ENCODE measurements around the gene WDR64.
"Not testable (repeated sequence)": the region's sequence is repeated elsewhere in the genome, so short reads cannot be mapped to it uniquely, and the experiment has no call there.

Gene WDR64

DNA sequence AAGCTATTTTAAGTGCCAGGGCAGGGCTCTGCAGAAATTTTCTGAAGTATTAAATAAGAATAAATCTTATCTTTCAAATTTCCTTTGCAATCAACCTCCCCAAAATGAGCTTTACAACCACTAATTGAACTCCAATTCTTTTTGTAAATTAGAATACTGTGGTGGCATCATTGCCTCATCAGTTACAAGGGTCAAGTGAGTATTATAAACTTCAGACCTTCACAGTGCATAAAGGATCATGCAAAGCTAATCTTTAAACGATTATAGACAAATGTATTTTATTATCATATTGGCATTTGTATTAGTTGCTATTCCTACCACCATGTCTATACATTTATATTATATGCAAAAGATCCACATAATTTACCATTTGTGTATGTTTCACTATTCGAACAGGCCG, 19.1 kb upstream of the WDR64 start:
- DNase-seq: no peak

DNA sequence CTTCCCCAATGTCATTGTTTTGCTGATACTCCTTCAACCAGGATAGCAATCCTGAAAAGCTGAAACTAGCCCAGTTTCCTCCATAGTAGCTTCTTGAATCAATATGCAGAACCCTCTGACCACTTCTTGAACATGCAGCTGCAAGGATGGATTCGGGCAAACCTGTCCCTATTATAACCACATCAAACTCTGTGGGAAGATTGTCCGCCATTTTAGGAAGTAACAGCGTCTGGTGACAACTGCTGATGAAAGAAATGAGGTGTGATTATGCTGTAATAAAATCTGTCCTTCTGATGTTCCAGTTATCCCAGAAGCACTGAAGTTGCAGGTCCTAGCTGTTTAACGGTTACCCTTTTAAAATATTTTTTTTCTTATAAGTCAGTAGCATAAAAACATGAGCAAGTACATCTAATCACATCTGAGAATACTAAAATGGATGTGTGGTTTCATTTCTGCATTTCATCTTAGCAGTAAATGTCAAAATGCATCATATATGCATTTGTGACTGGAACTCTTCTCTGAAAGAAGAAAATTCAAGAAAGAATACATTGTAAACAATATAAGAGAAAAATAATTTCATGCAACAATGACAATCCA, 16.4 kb upstream of the WDR64 start:
- no peak for DNase-seq

DNA sequence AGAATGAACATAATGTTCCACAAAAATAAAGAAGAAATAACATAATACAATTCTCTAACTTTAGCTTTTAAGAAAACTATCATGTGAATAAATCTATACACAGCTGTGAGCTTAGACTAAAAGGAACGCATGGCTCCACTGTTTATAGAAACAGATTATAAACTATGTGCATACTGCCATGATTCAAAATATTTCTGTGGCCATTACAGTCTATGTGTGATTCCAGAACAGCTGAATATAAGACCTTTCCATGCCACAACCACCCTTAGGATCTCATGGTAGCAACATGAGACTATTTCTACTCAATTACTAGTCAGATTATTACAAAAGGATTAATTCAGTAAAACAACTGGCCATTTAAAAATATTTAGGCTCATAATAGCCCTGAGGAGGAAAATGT, 15.8 kb upstream of the WDR64 start:
- DNase-seq: no peak

DNA sequence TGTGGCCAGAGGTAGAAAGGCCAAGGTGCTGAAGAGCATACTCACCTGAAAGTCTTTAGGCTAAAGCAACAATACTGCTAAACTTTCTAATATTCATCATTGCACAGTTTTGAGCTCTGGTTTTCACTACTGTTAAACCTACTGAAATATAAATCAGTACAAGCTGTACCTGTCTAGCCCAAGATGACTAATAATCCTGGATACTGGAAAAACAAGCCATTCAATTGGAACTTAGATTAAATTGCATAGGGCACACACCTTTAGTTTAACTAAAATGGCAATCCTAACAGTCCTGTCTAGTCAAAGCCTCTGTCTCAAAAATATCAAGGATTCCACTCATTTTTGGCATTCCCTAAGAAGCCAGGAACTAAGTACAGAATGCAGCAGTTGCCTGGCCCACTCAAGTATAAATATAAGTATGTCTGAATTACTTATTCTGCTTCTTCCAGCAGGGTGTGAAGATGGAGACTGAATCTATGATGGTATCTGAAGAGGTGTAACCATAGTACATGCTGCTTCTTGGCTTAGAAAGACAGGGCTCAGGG, 15.0 kb upstream of the WDR64 start:
- no peak for DNase-seq

DNA sequence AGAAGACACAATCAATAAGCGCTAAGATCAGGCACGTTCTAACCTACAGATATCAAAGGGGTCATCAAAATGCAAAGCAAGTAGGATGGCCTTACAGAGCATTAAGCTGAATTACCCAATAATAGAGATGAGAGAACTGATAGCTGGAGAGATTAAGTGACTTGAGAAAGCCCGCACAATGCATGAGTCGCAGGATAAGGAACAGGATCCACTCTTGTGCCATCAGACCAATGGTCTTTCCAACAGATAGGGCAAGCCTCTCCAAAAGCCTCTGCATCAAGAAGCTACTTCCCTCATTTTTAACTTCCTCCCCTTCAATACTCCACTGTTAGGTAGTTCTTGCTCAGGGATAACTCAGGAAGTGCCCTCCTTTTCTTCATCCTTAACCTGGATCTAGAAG, 14.5 kb upstream of the WDR64 start:
- no peak for DNase-seq

DNA sequence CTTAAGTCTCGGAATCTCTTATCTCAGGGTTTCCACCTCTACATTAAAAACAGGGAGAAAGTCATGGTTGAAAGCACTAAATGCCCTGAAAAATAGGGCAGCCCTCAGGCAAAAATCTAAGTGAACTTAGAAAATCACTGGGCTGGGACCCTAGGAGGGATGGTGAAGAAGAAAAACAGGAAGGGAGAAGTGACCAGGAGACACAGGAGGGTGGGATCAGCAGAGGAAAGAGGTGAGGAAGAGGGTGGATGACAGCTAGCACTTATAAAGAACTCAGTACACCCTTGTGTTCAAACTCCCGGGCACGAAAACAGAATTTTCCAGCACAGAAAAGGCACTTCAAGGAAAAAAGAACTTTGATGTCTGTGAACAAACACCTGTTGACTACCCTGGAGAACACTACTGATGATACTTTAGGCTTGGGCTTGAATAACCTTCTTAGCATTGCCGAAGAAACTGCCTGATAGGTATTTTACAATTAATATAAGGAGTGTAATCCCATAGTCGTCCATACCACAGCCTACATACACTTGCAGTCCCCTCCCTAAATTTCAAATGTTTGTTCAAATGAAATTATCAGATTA, 13.9 kb upstream of the WDR64 start:
- no peak for DNase-seq

DNA sequence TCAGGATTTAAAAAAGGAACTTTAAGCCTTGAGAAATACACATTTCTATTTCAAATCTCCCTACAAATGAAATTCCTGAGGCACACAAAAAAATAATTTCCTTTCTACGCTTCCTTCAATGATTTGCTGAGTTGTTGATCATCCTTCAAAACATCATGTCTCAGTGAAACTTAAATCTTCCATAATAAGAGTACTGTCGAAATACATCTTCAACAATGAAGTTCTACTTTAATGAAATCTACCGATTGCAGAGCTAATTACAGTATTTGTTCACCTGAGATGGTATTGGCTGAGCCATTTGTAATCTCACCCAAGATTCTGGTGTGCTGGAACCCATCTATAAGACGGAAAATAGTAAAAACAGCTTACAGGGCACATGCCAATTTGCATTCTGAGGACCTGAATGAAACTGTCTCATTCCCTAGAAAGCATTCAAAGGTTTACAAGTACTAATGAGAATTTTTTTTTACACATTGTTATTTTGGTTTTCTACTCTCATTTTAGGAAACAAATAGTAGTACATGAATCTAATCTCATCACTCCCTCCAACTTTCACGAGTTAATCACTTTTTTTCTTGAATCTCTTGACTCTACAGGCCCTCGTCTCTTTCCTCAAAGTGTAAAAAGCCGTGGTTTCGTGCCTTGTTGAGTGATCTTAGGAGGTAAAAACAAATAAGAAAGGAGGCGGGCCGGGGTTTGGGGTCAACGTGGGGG, 13.0 kb upstream of the WDR64 start:
- DNase-seq: no peak

DNA sequence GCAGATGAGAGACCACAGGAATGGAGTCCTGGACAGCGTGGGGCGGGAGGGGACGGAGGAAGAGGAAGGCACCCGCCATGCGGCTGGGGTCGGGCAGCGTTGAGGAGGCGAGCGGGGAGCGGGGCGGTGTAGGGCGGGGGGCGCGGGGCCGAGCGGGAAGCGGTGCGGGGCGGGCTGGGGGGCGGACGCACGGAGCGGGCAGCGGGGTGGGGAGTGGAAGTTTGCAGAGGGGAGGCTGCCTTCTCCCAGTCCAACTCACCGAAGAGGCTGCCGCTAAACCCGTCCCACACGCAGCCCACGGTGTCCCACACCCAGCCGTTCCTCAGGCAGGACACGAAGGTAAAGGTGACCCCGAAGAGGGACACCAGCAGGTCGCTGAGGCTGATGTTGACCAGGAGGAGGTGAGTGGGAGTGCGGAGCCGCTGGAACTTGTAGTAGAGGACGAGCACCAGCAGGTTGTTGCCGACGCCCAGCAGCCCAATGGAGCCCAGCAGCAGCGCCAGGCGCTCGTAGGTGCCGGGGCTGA, 12.4 kb upstream of the WDR64 start:
- no peak for DNase-seq

DNA sequence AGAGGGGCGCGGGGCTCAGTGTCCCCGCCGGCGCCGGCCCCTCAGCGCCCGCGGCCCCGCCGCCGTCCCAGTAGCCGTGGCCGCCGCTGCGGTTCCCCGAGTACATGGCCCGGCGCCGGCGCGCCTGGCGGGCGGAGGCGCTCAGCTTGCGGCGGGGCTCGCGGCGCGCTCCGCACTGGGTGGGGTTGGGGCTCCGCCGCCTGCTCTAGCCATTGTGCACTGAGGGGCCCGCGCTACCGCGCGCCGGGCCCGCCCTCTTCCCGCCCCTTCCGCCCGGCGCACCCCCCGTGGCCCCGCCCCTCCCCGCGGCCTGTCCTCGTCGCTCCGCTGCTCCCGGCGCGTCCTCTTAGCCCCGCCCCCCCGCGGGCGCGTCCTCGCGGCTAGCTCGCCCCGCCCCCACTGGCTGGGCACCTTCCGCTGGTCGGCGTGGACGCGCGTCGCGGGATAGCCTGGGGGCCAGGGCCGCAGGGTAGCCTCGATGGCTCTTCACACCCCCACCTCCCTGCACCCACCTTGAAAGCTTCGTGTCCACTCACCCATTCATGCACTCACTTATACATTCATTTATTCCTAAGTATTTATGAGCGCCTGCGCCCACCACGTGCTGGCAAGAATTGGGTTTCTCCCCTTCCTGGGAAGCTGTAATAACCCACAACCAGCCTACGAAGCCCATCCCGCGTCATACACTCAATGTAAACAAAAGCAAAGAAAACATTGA, 11.8 kb upstream of the WDR64 start, which contains the start of the genes CHML and OPN3:
Gene CHML, minus strand, starts transcription at position 221 of the 718 bp plus-strand sequence. CDS start 4,603 bp downstream, outside the sequence.
Gene OPN3, minus strand, starts transcription at position 221 of the 718 bp plus-strand sequence. Its CDS starts 115 bp downstream, at position 106.
- peak; percentile 93 for DNase-seq

DNA sequence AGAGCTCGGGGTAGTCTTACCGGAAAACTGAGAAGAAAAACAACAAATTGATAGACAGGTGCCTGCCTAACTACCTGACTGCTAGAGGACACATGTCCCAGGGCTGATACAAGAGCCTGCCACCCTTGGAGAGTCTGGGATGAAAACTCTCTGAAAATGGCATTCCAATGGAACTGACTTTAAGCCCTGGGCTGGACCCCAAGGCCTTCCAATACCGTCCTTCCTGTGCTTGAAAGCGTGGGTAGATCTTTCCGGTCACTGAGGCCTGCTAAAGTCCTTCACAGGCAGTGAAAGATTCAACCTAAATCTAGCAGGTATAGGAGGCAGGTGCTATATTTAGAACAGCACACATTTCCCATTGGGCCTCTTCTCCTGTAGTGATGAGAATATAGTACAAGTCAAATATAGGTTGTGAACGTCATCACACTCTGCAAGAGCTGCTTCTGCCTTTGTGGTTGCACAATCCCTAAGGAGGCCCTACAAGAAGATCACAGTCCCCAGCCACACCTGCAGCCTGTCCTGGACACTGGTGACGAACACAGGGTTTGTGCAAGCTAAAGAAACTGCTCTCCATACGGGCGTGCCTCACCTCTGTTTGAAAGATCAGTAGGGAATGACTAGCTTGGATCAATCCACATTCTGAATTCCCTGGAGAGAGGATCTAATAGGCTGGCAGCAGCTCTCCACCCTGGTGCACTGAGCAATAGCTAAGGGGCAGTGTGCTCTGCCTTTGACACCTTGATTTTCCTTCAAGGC, 11.0 kb upstream of the WDR64 start:
- no peak for DNase-seq

DNA sequence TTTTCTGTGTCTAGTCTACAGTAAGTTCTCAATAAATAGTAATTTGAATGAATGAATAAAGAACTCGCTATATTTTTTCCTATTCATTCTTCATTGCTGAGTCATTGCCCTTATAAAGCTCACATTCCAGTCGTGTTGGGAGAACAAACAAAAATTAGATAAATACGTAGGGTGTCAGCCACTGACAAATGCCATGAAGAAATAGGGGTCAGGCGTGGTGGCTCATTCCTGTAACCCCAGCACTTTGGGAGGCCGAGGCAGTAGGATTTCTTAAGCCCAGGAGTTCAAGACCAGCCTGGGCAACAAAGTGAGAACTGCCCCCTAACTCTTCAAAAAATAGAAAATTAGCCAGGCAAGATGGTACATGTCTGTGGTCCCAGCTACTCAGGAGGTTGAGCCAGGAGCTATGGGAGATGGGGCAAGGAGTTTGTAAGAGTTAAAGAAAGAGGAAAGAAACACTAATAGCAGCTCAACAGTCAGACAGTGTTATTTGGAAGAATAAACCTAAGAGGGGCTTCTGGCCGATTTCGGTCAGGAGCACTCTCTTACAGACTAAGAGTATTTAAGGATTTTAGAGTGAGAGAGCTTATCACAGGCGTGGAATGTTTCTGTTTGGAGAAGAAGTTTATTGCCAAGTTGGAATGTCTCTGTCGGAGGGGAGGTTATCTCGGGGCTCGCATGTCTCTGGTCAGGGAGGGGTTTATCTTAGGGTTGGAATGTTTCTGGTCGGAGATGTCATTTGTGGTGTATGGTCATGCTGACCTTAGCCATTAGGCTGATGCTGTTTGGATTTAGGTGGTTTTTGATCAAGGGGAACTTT, 10.1 kb upstream of the WDR64 start:
- DNase-seq: no peak

DNA sequence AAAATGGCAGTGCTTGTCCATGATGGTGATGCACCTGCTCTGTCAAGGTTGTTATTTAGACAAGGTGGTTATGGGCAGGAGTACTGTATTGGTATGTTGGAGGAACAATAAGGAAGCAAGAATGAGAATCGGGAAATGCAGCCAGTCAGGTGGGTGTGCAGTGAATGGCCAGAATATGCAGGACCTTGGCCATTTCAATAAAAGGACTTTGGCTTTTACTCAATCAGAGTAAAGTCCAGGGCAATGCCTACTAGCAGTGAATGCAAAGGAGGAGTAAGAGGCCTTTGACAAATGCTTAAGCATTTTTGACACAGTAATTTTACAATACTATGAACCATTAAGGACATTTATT, 9.5 kb upstream of the WDR64 start:
- no peak for DNase-seq

DNA sequence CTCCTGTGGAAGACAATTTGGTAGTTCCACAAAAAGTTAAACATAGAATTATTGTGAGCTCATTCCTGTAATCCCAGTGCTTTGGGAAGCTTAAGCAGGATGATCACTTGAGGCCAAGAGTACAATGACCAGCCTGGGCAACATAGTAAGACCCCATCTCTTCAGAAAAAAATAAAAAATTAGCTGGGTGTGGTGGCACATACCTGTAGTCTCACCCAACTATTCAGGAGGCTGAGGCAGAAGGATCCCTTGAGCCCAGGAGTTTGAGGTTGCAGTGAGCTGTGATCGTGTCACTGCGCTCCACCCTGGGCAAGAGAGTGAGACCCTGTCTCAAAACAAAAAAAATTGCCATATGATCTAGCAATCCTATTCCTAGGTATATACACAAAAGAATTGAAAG, 7.8 kb upstream of the WDR64 start:
- DNase-seq: no peak

DNA sequence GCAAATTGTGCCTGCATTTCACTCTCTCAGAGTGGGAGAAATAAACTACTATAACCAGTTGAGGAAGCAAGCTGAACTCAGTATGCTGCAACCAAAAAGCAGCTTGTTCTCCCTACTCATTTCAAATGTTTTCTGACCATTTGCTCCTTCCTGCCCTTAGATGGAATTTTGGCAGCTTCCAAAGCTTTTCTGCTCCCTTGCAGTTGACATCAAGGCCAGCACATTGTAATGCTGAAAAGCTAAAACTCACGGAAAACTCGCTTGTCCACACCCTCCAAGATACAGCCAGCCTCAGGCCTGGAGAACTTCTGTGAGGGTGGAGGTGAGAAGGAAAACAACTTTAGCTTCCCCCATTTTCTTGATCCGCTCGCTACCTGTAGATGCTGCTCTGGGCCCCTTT, 6.9 kb upstream of the WDR64 start:
- DNase-seq: no peak

DNA sequence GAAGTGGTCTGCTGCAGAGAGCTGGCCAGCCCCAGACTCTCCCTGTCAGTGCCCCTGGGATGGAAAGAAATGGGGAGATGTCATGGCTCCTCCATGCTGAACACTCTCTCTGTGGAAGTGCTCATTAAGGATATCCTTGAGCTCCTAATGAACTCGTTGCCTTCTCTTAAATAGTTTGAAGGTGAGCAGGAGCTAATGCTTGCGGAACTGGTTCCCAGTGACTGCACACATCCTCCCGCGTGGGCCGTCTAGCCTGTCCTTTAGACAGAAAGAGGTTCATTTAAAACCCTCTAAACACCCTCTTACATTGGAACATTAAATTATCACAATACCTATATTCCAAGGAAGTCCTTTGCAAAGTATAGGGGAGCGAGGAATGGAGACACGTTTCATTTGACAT, 5.9 kb upstream of the WDR64 start:
- no peak for DNase-seq

DNA sequence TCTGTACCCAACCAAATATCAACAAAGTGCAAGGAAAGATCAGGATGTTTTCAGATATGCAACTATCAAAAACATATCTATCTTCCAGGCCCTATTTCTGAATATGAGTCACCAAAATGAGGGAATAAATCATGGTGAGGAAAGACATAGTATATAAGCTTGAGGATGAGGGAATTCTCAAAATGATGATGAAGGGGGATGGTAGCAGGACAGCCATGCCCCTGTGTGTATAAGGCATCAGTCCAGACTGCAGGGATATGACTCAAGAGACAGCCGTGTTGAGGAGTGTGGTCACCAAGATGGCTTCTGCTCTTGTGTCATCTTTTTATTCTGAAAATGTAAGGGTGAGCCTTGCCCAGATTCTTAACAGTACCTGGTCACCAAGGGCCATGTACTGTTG, 4.4 kb upstream of the WDR64 start:
- no peak for DNase-seq

DNA sequence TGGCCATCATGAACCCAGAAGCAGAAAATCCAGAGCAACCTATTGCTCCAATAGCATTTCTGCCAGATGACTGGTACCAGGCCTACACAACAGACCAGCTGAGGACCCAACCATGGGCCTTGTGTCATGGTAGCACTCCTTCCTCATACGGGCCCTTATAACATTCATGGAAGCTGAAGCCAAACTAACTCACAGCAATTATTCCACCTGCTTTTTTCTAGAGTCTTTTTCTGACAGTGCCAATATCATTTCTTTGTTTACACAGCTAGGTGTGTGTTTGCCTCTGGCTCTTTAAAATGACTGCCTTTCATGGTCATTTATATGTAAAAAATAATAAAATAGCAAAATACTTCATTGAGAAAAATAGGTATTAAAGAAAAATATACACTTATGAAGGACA, 3.9 kb upstream of the WDR64 start:
- DNase-seq: no peak

DNA sequence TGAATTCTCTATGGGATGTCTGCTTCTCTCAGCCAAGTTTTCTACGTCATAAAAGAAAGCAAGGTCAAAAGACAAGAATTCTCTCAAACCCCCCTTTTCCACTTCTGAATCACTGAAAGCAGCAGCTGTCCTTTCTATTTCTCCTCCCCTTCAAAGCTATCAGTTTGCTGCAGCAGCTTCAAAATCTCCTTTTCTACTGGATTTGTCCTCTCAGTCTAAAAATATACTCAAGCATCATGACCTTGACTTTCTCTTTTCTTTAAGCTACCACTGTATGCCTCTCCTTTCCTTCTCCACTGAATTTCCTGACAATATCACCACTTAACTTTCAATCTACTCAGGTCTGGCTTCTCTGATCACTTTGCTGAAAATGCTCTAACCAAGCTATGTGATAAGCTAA, 1.9 kb downstream of the WDR64 start:
- no peak for DNase-seq

DNA sequence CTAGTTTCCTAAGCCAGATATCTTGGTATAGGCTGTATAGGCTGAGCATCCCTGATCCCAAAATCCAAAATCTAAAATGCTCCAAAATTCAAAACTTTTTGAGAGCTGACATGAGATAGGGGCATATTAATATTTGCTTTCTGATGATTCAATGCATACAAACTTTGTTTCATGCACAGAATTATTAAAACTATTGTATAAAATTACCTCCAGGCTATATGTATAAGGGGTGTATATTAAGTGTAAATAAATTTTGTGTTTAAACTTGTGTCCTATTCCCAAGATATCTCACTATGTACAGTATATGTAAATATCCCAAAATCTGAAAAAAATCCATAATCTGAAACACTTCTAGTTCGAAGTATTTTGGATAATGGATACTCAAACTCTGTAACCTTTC, 2.6 kb downstream of the WDR64 start:
- no peak for DNase-seq

DNA sequence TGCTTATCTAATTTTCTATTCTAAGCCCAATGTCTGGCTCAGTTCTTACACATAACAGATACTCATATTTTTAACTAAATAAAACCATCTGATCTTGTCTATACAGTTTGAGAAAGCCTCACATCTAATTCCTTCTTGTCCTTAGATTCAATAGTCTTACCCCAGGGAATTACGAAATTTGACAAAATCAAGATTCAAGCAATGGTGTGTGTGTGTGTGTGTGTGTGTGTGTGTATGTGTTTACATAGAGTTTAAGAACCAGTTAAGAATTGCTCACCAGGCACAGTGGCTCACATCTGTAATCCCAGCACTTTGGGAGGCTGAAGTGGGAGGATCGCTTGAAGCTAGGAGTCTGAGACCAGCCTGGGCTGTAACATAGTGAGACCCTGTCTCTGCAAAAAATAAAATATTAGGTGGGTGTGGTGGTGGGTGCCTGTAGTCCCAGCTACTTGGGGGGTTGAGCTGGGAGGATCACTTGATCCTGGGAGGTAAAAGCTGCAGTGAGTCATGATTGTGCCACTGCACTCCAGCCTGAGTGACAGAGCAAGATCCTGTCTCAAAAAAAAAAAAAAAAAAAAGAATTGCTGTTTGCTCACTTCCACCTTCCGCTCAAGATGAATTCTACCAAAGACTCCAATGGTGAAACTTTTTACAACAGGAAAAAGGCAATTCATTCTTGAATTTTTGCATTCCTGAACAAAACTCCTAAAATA, 6.2 kb downstream of the WDR64 start:
- no peak for DNase-seq

DNA sequence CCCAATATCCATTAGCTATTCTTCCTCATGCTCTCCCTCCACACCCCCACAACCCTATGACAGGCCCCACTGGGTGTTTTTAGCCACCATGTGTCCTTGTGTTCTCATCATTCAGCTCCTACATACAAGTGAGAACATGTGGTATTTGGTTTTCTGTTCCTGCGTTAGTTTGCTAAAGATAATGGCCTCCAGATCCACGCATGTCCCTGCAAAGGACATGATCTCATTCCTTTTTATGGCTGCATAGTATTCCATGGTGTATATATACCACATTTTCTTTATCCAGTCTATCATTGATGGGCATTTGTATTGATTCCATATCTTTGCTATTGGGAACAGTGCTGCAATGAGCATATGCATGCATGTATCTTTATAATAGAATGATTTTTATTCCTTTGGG, 6.9 kb downstream of the WDR64 start:
- not testable (repeated sequence) for DNase-seq
